Measurements from ENCODE around the gene KCNG2. TPM values are rescaled to one million over a fixed set of nuclear protein-coding genes. Genes with fewer than 3 reads are reported as not detected.

KCNG2 gene
- total and polyA plus RNA-seq, 2 experiments from 2014 or later, result 0.15 TPM; not detected in 1

GRCh38 chr18:79881695-79882094 lies 84.0 kb downstream of the KCNG2 start:
- H3K27ac ChIP-seq, result no peak overlapping the region
- no peaks in the 10 kb centered on the region for H3K4me1 ChIP-seq (ENCODE audit: low read depth)
- no peak overlapping the region for H3K4me3 ChIP-seq
- no peak for TF ChIP-seq CTCF (IDR thresholded peaks at IDR 0.05; ENCODE audit: low read depth, low read length)
- H3K36me3 ChIP-seq, result no peaks in the 10 kb centered on the region
- no peak for DNase-seq (ENCODE audit: low read depth in 1 of 2, low spot score in 1 of 2)
- no peaks in the 10 kb centered on the region for H3K27me3 ChIP-seq
- no peaks in the 10 kb centered on the region for H3K9me3 ChIP-seq (ENCODE audit: low read depth)

DNA sequence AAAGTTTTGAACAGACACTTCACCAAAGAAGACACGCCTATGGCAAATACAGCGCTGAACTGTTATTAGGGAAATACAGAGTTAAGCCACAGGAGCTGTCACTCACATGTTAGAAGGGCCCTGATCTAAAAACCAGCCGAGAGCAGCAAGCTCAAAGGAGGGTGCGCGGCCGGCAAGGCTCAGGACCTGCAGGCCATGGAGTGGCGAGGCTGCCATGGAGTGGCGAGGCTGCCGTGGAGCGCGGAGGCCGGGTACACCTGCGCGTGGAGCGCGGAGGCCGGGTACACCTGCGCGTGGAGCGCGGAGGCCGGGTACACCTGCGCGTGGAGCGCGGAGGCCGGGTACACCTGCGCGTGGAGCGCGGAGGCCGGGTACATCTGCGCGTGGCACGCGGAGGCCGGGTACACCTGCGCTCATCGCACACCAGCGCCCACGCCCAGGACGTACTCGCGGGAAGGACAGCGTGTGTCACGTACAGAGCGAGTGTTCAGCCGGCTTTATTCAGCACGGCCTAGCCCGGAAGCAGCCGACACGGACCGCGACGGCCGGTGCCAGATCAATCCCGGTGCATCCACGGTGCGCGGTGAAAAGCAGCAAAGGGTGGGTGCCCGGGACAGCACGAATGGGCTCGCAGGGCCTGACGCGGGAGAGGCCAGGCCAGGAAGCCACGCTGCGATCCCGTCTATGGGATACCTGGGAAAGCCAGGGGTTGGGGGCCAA lies 84.9 kb downstream of the KCNG2 start:
- no peak for TF ChIP-seq CTCF (IDR thresholded peaks at IDR 0.05; ENCODE audit: low read depth, low read length)
- H3K4me3 ChIP-seq, result no peak overlapping the region
- H3K9me3 ChIP-seq (ENCODE audit: low read depth), result no peaks in the 10 kb centered on the region
- no peaks in the 10 kb centered on the region for H3K4me1 ChIP-seq (ENCODE audit: low read depth)
- no peaks in the 10 kb centered on the region for H3K27me3 ChIP-seq
- DNase-seq (ENCODE audit: low read depth in 1 of 2, low spot score in 1 of 2), result no peak
- no peaks in the 10 kb centered on the region for H3K36me3 ChIP-seq
- H3K27ac ChIP-seq, result no peak overlapping the region

DNA sequence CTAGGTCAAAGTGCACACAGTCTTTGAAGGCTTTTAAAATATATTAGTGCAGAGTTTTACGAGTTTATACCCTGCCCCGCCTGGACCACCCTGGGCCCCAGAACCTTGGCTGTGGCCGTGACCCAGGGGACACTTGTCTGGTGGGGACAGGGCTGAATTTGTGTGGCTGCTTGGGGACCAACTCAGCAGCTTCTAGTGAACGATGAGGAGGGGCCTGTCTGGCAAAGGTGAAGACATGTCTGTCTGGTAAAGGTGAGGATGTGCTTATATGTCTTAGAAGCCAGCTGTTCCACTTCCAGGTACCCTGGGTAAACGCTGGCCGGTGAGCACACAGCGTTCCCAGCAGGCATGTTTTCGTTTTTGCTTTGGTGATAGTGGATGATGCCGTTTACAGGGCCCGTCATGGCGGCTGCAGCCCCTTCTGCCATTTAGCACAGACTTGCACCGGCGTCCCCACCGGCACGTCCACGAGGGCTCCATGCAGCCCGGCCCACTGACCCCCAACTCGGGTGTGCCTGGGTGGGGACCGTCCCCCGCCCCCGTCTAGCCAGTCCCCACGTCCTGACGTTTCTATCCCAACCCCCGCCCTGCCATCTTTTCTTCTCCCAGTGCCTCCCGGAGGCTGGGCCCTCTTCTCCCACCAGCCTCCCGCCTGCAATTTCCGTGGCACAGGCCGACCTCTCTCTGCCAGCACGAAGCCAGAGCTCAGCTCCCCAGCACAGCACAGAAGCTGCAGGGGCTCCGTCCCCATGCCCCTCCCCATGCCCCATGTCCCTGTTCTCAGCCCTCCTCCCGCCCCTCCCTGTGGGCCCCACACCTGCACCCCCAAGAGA lies 85.9 kb downstream of the KCNG2 start:
- TF ChIP-seq CTCF (IDR thresholded peaks at IDR 0.05; ENCODE audit: low read depth, low read length), result no peak
- no peaks in the 10 kb centered on the region for H3K4me1 ChIP-seq (ENCODE audit: low read depth)
- no peak for DNase-seq (ENCODE audit: low read depth in 1 of 2, low spot score in 1 of 2)

DNA sequence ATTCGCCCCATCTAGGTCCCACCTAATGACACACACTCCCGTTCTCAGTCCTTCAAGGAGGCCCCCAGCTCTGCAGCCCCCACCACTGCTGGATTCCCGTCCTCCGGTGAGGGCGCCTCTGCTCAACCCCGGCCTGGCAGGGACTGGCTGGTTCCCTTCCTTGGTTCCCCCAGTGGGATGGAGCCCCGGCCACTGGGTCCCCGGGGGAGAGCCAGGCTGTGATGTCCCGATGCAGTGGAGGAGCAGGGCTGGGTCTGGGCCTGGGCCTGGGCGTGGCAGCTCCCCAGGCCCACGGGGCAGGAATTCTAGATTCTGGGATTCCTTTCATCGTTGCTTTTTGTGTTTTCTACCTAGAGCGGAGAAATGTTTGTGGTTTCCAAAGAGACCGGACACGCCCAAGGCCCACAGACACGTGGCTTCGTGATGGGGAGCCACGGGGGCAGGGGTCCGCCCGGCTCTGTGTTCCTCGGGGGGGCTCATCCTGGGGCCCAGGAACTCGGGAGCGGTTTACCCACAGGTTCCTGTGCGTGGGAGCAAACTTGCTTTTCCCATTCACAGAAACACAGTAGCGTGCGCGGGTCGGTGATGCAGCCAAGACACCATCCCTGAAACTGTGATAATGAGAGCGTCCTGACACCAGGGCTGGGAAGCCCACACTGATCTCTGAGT lies 86.7 kb downstream of the KCNG2 start:
- Histone ChIP-seq H3K4me1 (ENCODE audit: low read depth) (no peaks in the 10 kb centered on the region), H3K9me3 (ENCODE audit: low read depth) (no peaks in the 10 kb centered on the region), H3K27me3 (no peaks in the 10 kb centered on the region), H3K27ac (no peak overlapping the region), H3K36me3 (no peaks in the 10 kb centered on the region), H3K4me3 (no peak overlapping the region)
- DNase-seq (ENCODE audit: low read depth in 1 of 2, low spot score in 1 of 2), result no peak
- no peak for TF ChIP-seq CTCF (IDR thresholded peaks at IDR 0.05; ENCODE audit: low read depth, low read length)

More for the DNA sequence above, 85.9 kb downstream of the KCNG2 start:
- Histone ChIP-seq H3K9me3 (ENCODE audit: low read depth) (no peaks in the 10 kb centered on the region), H3K27ac (no peak overlapping the region), H3K27me3 (no peaks in the 10 kb centered on the region), H3K36me3 (no peaks in the 10 kb centered on the region), H3K4me3 (no peak overlapping the region)

GRCh38 chr18:79884963-79885728 lies 87.4 kb downstream of the KCNG2 start:
- Histone ChIP-seq H3K27me3 (no peaks in the 10 kb centered on the region), H3K36me3 (no peaks in the 10 kb centered on the region), H3K4me1 (ENCODE audit: low read depth) (no peaks in the 10 kb centered on the region), H3K4me3 (no peak overlapping the region), H3K27ac (no peak overlapping the region), H3K9me3 (ENCODE audit: low read depth) (no peaks in the 10 kb centered on the region)
- no peak for TF ChIP-seq CTCF (IDR thresholded peaks at IDR 0.05; ENCODE audit: low read depth, low read length)
- no peak for DNase-seq (ENCODE audit: low read depth in 1 of 2, low spot score in 1 of 2)
